Uterus (tissue), 4 donors: ENCODE data around the gene GLRA1. TPM values are rescaled to one million over a fixed set of nuclear protein-coding genes. Genes with fewer than 3 reads are reported as not detected.
"Not testable (repeated sequence)": the region's sequence is repeated elsewhere in the genome, so short reads cannot be mapped to it uniquely, and the experiment has no call there.

Experiments
- DNase-seq, 2 donors: peaks; one replicate each; pipeline ENCODE4 v3.0.0-alpha.2; 2019 to 2020
- H3K27ac ChIP-seq, 2 donors: fragments of 200-600 bp; sonication (generic); 1 replicate in 1 of 2; 2 replicates in 1 of 2; pipeline ENCODE4 v1.5.1; 2016 to 2018
- H3K27me3 ChIP-seq, 2 donors: fragments of 200-600 bp; sonication (generic); one replicate each; pipeline ENCODE4 v1.5.1; 2018 to 2019; ENCODE audit warnings: control low read depth in 1 of 2
- H3K36me3 ChIP-seq, 2 donors: fragments of 200-600 bp; sonication (generic); one replicate each; pipeline ENCODE4 v1.5.1; 2019; ENCODE audit warnings: control low read depth in 1 of 2
- H3K4me1 ChIP-seq, 2 donors: fragments of 200-600 bp; sonication (generic); one replicate each; pipeline ENCODE4 v1.5.1; 2018 to 2019; ENCODE audit warnings: control low read depth in 1 of 2
- H3K4me3 ChIP-seq, 2 donors: fragments of 200-600 bp; sonication (generic); 1 replicate in 1 of 2; 2 replicates in 1 of 2; pipeline ENCODE4 v1.5.1; 2018 to 2019; ENCODE audit warnings: mild to moderate bottlenecking in 1 of 2
- H3K9me3 ChIP-seq, 2 donors: fragments of 200-600 bp; sonication (generic); one replicate each; pipeline ENCODE4 v1.5.1; 2019; ENCODE audit warnings: control low read depth in 1 of 2
- CTCF ChIP-seq, 4 experiments: fragments of 200-600 bp in 2 of 4; fragments of 450-650 bp in 2 of 4; sonication (generic) in 2 of 4; IDR thresholded peaks; one replicate each; pipeline ENCODE4 v1.5.1; 2016 to 2019; ENCODE audit warnings: antibody characterized with exemption in 4 of 4, mild to moderate bottlenecking in 2 of 4, moderate library complexity in 1 of 4
- POLR2A ChIP-seq, 2 donors: fragments of 450-650 bp; IDR thresholded peaks; one replicate each; pipeline ENCODE4 v1.6.1; 2016; ENCODE audit warnings: antibody characterized with exemption in 2 of 2, mild to moderate bottlenecking in 1 of 2, moderate library complexity in 1 of 2
- intact Hi-C: fragments of 100-400 bp; cut with DNase I; formaldehyde crosslinking; loops from one replicate; pipeline ENCODE4 v1.15.1; 2023; ENCODE audit warnings: low total_unique reads
- total RNA-seq, 4 donors: library from RNA; depleted of rRNA in 3 of 4; stranded (reverse); fragments of >200 nt in 3 of 4; gene quantifications; one replicate each; pipeline versions ENCODE4 v1.1.0 to v1.2.4, GENCODE V29; 2014 to 2023
- donor health status: DM: yes; HTN: yes; CAD: no.

The GLRA1 gene
- total RNA-seq, 4 donors from 2014 or later, result not detected

- H3K36me3 ChIP-seq, result no peaks in the 10 kb centered on the region
- TF ChIP-seq POLR2A (IDR thresholded peaks at IDR 0.05), result no peak
- no peak for TF ChIP-seq CTCF (IDR thresholded peaks at IDR 0.05)
- no peak for DNase-seq
- H3K27me3 ChIP-seq, result no peaks in the 10 kb centered on the region
- H3K4me3 ChIP-seq, result no peak overlapping the region
- H3K9me3 ChIP-seq, result no peaks in the 10 kb centered on the region
- intact Hi-C loops, result no loop called here
- H3K27ac ChIP-seq, result no peak overlapping the region
- H3K4me1 ChIP-seq, result peaks cover 0 to 3% of the 10 kb centered on the region in 2 donors
Observed at GRCh38 chr5:151899399-151899798, 25.3 kb downstream of the GLRA1 start.

- intact Hi-C loops, result no loop called here
- no peak for TF ChIP-seq CTCF (IDR thresholded peaks at IDR 0.05)
- TF ChIP-seq POLR2A (IDR thresholded peaks at IDR 0.05), result no peak
- no peaks in the 10 kb centered on the region for H3K27me3 ChIP-seq
- no peak for DNase-seq
- no peak overlapping the region for H3K4me3 ChIP-seq
- H3K36me3 ChIP-seq, result no peaks in the 10 kb centered on the region
- peaks cover 0 to 3% of the 10 kb centered on the region in 2 donors for H3K4me1 ChIP-seq
- no peaks in the 10 kb centered on the region for H3K9me3 ChIP-seq
- H3K27ac ChIP-seq, result no peak overlapping the region
Observed at GRCh38 chr5:151897896-151898295, 26.8 kb downstream of the GLRA1 start.

- no peak for DNase-seq
- no peak overlapping the region for H3K27ac ChIP-seq
- no peak overlapping the region for H3K4me3 ChIP-seq
- TF ChIP-seq POLR2A (IDR thresholded peaks at IDR 0.05) (no peak), CTCF (IDR thresholded peaks at IDR 0.05) (no peak)
- H3K9me3 ChIP-seq, result no peaks in the 10 kb centered on the region
- H3K4me1 ChIP-seq, result peaks cover 0 to 3% of the 10 kb centered on the region in 2 donors
- no peaks in the 10 kb centered on the region for H3K36me3 ChIP-seq
- intact Hi-C loops, result no loop called here
- no peaks in the 10 kb centered on the region for H3K27me3 ChIP-seq
Observed at GRCh38 chr5:151897020-151897552, 27.6 kb downstream of the GLRA1 start.

GRCh38 chr5:151896031-151896691 lies 28.5 kb downstream of the GLRA1 start:
- Histone ChIP-seq H3K4me1 (peaks cover 0 to 3% of the 10 kb centered on the region in 2 donors), H3K36me3 (no peaks in the 10 kb centered on the region), H3K27me3 (no peaks in the 10 kb centered on the region), H3K4me3 (no peak overlapping the region), H3K9me3 (no peaks in the 10 kb centered on the region), H3K27ac (no peak overlapping the region)
- intact Hi-C loops, result no loop called here
- TF ChIP-seq CTCF (IDR thresholded peaks at IDR 0.05), result no peak
- TF ChIP-seq POLR2A (IDR thresholded peaks at IDR 0.05), result no peak
- DNase-seq, result no peak

- no peak for TF ChIP-seq POLR2A (IDR thresholded peaks at IDR 0.05)
- no peak for TF ChIP-seq CTCF (IDR thresholded peaks at IDR 0.05)
- no peak overlapping the region for H3K27ac ChIP-seq
Observed at GRCh38 chr5:151895660-151896030, 29.0 kb downstream of the GLRA1 start.

GRCh38 chr5:151893485-151893884 lies 31.2 kb downstream of the GLRA1 start:
- H3K4me1 ChIP-seq, intact Hi-C loops, H3K4me3 ChIP-seq, DNase-seq, H3K27ac ChIP-seq, H3K36me3 ChIP-seq, H3K9me3 ChIP-seq, H3K27me3 ChIP-seq: not testable (repeated sequence)

More at GRCh38 chr5:151895660-151896030, 29.0 kb downstream of the GLRA1 start:
- DNase-seq, result no peak
- Histone ChIP-seq H3K9me3 (no peaks in the 10 kb centered on the region), H3K36me3 (no peaks in the 10 kb centered on the region), H3K4me3 (no peak overlapping the region), H3K27me3 (no peaks in the 10 kb centered on the region), H3K4me1 (peaks cover 0 to 3% of the 10 kb centered on the region in 2 donors)
- intact Hi-C loops, result no loop called here
